Measurements from ENCODE around the gene AKT3.

AKT3 gene

DNA sequence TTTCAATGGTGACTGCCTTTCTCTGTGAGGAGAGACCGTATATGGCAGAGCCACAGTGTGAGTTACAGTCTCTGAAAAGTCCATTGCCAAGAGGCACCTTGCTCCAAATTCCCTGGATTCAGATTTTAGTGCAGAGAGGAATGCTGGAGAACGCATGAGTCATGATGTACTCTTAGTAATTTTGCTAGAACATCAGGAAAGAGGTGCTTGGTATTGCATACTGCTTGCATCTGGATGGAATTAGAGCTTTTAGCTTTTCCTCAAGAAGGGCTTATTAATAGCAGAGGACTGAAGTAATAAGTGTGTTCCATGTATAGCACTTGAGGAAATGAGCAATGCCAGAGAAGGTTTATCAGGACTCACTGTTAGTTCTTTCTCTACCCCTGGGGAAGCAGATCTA is 40.5 kb upstream of the AKT3 start:
- DNase-seq (ENCODE audit: low spot score) = no peak
- Histone ChIP-seq H2BK15ac (ENCODE audit: low read length) (no peak overlapping the region), H3K27me3 (ENCODE audit: control insufficient read depth in 3 of 3, insufficient read depth in 3 of 3, low read depth in 1 of 3, low read length in 3 of 3) (peaks cover 0 to under 1% (median 0%) of the 10 kb centered on the region in 3 experiments), H2AFZ (ENCODE audit: low read length) (no peak overlapping the region), H3K4ac (ENCODE audit: low read length) (no peak overlapping the region), H2AK5ac (ENCODE audit: low read depth, low read length) (no peak overlapping the region), H3K9me3 (replicated peaks in 1 of 2; ENCODE audit: control insufficient read depth in 2 of 2, insufficient read depth in 1 of 2, low read depth in 1 of 2, low read length in 2 of 2) (no peaks in the 10 kb centered on the region), H4K91ac (ENCODE audit: low read depth, low read length, poor library complexity) (no peak overlapping the region), H2BK12ac (ENCODE audit: low read length) (no peak overlapping the region), H3K18ac (ENCODE audit: low read length) (no peak overlapping the region), H2BK5ac (ENCODE audit: low read length) (no peak overlapping the region), H3K4me3 (ENCODE audit: low read length in 2 of 2) (no peak overlapping the region), H3K9ac (ENCODE audit: low read depth, low read length, poor library complexity) (no peak overlapping the region), H3K27ac (replicated peaks; ENCODE audit: low read length) (no peak overlapping the region), H3K23ac (ENCODE audit: low read depth, low read length, poor library complexity) (no peak overlapping the region), H3K36me3 (replicated peaks in 1 of 2; ENCODE audit: control insufficient read depth in 2 of 2, insufficient read depth in 2 of 2, low read length in 2 of 2) (no peaks in the 10 kb centered on the region), H3K4me1 (ENCODE audit: control insufficient read depth in 2 of 2, insufficient read depth in 1 of 2, low read depth in 1 of 2, low read length in 2 of 2) (no peaks in the 10 kb centered on the region), H2BK120ac (ENCODE audit: low read depth, low read length) (no peak overlapping the region), H4K8ac (ENCODE audit: low read depth, low read length) (no peak overlapping the region), H3K14ac (ENCODE audit: low read length) (no peak overlapping the region), H3K79me1 (ENCODE audit: low read depth, low read length) (no peaks in the 10 kb centered on the region), H3K4me2 (ENCODE audit: insufficient read depth, low read length, poor library complexity, severe bottlenecking) (no peak overlapping the region)
- no CpG with 5 or more reads among the region's 2 CpGs for WGBS, 2 donors (ENCODE audit: extremely low coverage in 2 of 2, insufficient read length in 2 of 2, insufficient replicate concordance in 1 of 2)

- no peaks in the 10 kb centered on the region for H3K4me1 ChIP-seq (ENCODE audit: control insufficient read depth in 2 of 2, insufficient read depth in 1 of 2, low read depth in 1 of 2, low read length in 2 of 2)
- no peak overlapping the region for H3K4me2 ChIP-seq (ENCODE audit: insufficient read depth, low read length, poor library complexity, severe bottlenecking)
- H2BK12ac ChIP-seq (ENCODE audit: low read length) = no peak overlapping the region
- no peak overlapping the region for H3K23ac ChIP-seq (ENCODE audit: low read depth, low read length, poor library complexity)
- H3K27me3 ChIP-seq (ENCODE audit: control insufficient read depth in 3 of 3, insufficient read depth in 3 of 3, low read depth in 1 of 3, low read length in 3 of 3) = peaks cover 0 to 3% (median 0%) of the 10 kb centered on the region in 3 experiments
- H3K4me3 ChIP-seq (ENCODE audit: low read length in 2 of 2) = no peak overlapping the region
- no peak overlapping the region for H4K8ac ChIP-seq (ENCODE audit: low read depth, low read length)
- WGBS, 2 donors (ENCODE audit: extremely low coverage in 2 of 2, insufficient read length in 2 of 2, insufficient replicate concordance in 1 of 2) = no CpG with 5 or more reads among the region's 1 CpG
- H3K9ac ChIP-seq (ENCODE audit: low read depth, low read length, poor library complexity) = no peak overlapping the region
- no peak overlapping the region for H2AFZ ChIP-seq (ENCODE audit: low read length)
- no peak overlapping the region for H3K18ac ChIP-seq (ENCODE audit: low read length)
- no peak overlapping the region for H2AK5ac ChIP-seq (ENCODE audit: low read depth, low read length)
- H2BK5ac ChIP-seq (ENCODE audit: low read length) = no peak overlapping the region
- no peak overlapping the region for H3K27ac ChIP-seq (replicated peaks; ENCODE audit: low read length)
- H3K4ac ChIP-seq (ENCODE audit: low read length) = no peak overlapping the region
- H3K36me3 ChIP-seq (replicated peaks in 1 of 2; ENCODE audit: control insufficient read depth in 2 of 2, insufficient read depth in 2 of 2, low read length in 2 of 2) = no peaks in the 10 kb centered on the region
- no peak overlapping the region for H2BK15ac ChIP-seq (ENCODE audit: low read length)
- DNase-seq (ENCODE audit: low spot score) = no peak
- H3K79me1 ChIP-seq (ENCODE audit: low read depth, low read length) = no peaks in the 10 kb centered on the region
- H4K91ac ChIP-seq (ENCODE audit: low read depth, low read length, poor library complexity) = no peak overlapping the region
- no peak overlapping the region for H3K14ac ChIP-seq (ENCODE audit: low read length)
- H3K9me3 ChIP-seq (replicated peaks in 1 of 2; ENCODE audit: control insufficient read depth in 2 of 2, insufficient read depth in 1 of 2, low read depth in 1 of 2, low read length in 2 of 2) = no peaks in the 10 kb centered on the region
- H2BK120ac ChIP-seq (ENCODE audit: low read depth, low read length) = no peak overlapping the region
Observed at GRCh38 chr1:243885806-243886205, 35.8 kb upstream of the AKT3 start.

DNA sequence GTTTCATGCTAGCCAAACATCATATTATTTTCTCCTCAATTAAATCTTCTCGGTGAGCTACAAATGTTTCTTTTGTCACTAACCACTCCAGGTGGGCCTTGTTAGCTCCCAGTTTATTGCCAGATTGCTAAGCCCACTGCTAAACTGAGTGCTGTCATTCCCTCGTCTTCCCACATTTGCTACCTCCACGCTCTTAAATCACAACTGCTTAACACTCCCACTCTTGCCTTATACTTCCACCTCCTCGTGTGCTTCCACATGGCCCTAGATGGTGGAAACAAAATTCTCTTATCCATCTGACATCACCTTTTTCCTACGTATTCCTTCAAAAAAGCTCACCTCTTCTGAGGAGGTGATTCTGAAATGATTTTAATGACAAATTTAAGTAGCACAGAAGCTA is 34.6 kb upstream of the AKT3 start:
- H3K4ac ChIP-seq (ENCODE audit: low read length) = no peak overlapping the region
- H3K4me3 ChIP-seq (ENCODE audit: low read length in 2 of 2) = no peak overlapping the region
- WGBS, 2 donors (ENCODE audit: extremely low coverage in 2 of 2, insufficient read length in 2 of 2, insufficient replicate concordance in 1 of 2) = no CpG with 5 or more reads among the region's 5 CpGs
- H3K9me3 ChIP-seq (replicated peaks in 1 of 2; ENCODE audit: control insufficient read depth in 2 of 2, insufficient read depth in 1 of 2, low read depth in 1 of 2, low read length in 2 of 2) = no peaks in the 10 kb centered on the region
- no peak overlapping the region for H2AFZ ChIP-seq (ENCODE audit: low read length)
- no peak overlapping the region for H2BK15ac ChIP-seq (ENCODE audit: low read length)
- no peak overlapping the region for H3K23ac ChIP-seq (ENCODE audit: low read depth, low read length, poor library complexity)
- no peaks in the 10 kb centered on the region for H3K79me1 ChIP-seq (ENCODE audit: low read depth, low read length)
- no peak overlapping the region for H2AK5ac ChIP-seq (ENCODE audit: low read depth, low read length)
- no peak overlapping the region for H2BK5ac ChIP-seq (ENCODE audit: low read length)
- H4K8ac ChIP-seq (ENCODE audit: low read depth, low read length) = no peak overlapping the region
- no peak overlapping the region for H3K18ac ChIP-seq (ENCODE audit: low read length)
- H3K9ac ChIP-seq (ENCODE audit: low read depth, low read length, poor library complexity) = no peak overlapping the region
- no peak overlapping the region for H3K27ac ChIP-seq (replicated peaks; ENCODE audit: low read length)
- H3K4me1 ChIP-seq (ENCODE audit: control insufficient read depth in 2 of 2, insufficient read depth in 1 of 2, low read depth in 1 of 2, low read length in 2 of 2) = no peaks in the 10 kb centered on the region
- H3K36me3 ChIP-seq (replicated peaks in 1 of 2; ENCODE audit: control insufficient read depth in 2 of 2, insufficient read depth in 2 of 2, low read length in 2 of 2) = no peaks in the 10 kb centered on the region
- DNase-seq (ENCODE audit: low spot score) = no peak
- no peak overlapping the region for H2BK12ac ChIP-seq (ENCODE audit: low read length)
- H3K27me3 ChIP-seq (ENCODE audit: control insufficient read depth in 3 of 3, insufficient read depth in 3 of 3, low read depth in 1 of 3, low read length in 3 of 3) = peaks cover 0 to 3% (median 0%) of the 10 kb centered on the region in 3 experiments
- no peak overlapping the region for H4K91ac ChIP-seq (ENCODE audit: low read depth, low read length, poor library complexity)
- no peak overlapping the region for H3K4me2 ChIP-seq (ENCODE audit: insufficient read depth, low read length, poor library complexity, severe bottlenecking)
- no peak overlapping the region for H3K14ac ChIP-seq (ENCODE audit: low read length)
- no peak overlapping the region for H2BK120ac ChIP-seq (ENCODE audit: low read depth, low read length)

GRCh38 chr1:243883551-243883950 is 33.5 kb upstream of the AKT3 start:
- no peak overlapping the region for H2BK15ac ChIP-seq (ENCODE audit: low read length)
- DNase-seq (ENCODE audit: low spot score) = no peak
- H3K27me3 ChIP-seq (ENCODE audit: control insufficient read depth in 3 of 3, insufficient read depth in 3 of 3, low read depth in 1 of 3, low read length in 3 of 3) = peaks cover 0 to 3% (median 0%) of the 10 kb centered on the region in 3 experiments
- WGBS, 2 donors (ENCODE audit: extremely low coverage in 2 of 2, insufficient read length in 2 of 2, insufficient replicate concordance in 1 of 2) = no CpG with 5 or more reads among the region's 2 CpGs
- H3K18ac ChIP-seq (ENCODE audit: low read length) = no peak overlapping the region
- no peak overlapping the region for H2AK5ac ChIP-seq (ENCODE audit: low read depth, low read length)
- H2AFZ ChIP-seq (ENCODE audit: low read length) = no peak overlapping the region
- H3K79me1 ChIP-seq (ENCODE audit: low read depth, low read length) = no peaks in the 10 kb centered on the region
- no peak overlapping the region for H3K4me3 ChIP-seq (ENCODE audit: low read length in 2 of 2)
- H3K9ac ChIP-seq (ENCODE audit: low read depth, low read length, poor library complexity) = no peak overlapping the region
- no peak overlapping the region for H3K14ac ChIP-seq (ENCODE audit: low read length)
- no peaks in the 10 kb centered on the region for H3K36me3 ChIP-seq (replicated peaks in 1 of 2; ENCODE audit: control insufficient read depth in 2 of 2, insufficient read depth in 2 of 2, low read length in 2 of 2)
- H4K8ac ChIP-seq (ENCODE audit: low read depth, low read length) = no peak overlapping the region
- H3K23ac ChIP-seq (ENCODE audit: low read depth, low read length, poor library complexity) = no peak overlapping the region
- H3K27ac ChIP-seq (replicated peaks; ENCODE audit: low read length) = no peak overlapping the region
- no peak overlapping the region for H3K4me2 ChIP-seq (ENCODE audit: insufficient read depth, low read length, poor library complexity, severe bottlenecking)
- H2BK12ac ChIP-seq (ENCODE audit: low read length) = no peak overlapping the region
- no peaks in the 10 kb centered on the region for H3K4me1 ChIP-seq (ENCODE audit: control insufficient read depth in 2 of 2, insufficient read depth in 1 of 2, low read depth in 1 of 2, low read length in 2 of 2)
- H4K91ac ChIP-seq (ENCODE audit: low read depth, low read length, poor library complexity) = no peak overlapping the region
- no peak overlapping the region for H2BK5ac ChIP-seq (ENCODE audit: low read length)
- H3K4ac ChIP-seq (ENCODE audit: low read length) = no peak overlapping the region
- no peak overlapping the region for H2BK120ac ChIP-seq (ENCODE audit: low read depth, low read length)
- no peaks in the 10 kb centered on the region for H3K9me3 ChIP-seq (replicated peaks in 1 of 2; ENCODE audit: control insufficient read depth in 2 of 2, insufficient read depth in 1 of 2, low read depth in 1 of 2, low read length in 2 of 2)

Measured in neuronal stem cell (in vitro differentiated cells).